Measurements from ENCODE around the gene LDLRAD3. TPM values are rescaled to one million over a fixed set of nuclear protein-coding genes. Genes with fewer than 3 reads are reported as not detected.

Gene LDLRAD3
- total RNA-seq, 1 donor from 2014 or later, result 3.9 TPM

DNA sequence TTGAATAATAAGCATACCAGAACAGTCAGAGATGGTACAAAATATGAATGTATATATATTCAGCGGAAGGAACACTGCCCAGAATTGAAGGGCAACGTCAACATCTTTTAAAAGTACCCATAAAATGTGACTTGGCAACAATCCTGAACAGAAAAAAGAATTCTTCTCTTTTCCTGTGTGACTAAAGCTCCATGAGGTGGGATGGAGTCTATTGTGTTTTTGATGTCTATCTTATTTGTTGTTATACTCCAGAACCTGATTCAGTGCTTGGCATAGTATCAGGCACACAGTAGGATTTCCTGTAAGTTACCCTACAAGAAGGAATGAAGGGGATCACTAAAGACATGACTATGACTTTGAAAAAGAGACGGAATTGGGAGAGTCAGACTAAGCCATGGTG, 10.3 kb downstream of the LDLRAD3 start:
- no peak for DNase-seq (ENCODE audit: low read depth)

GRCh38 chr11:35955636-35956035, 11.8 kb downstream of the LDLRAD3 start:
- no peak for DNase-seq (ENCODE audit: low read depth)

DNA sequence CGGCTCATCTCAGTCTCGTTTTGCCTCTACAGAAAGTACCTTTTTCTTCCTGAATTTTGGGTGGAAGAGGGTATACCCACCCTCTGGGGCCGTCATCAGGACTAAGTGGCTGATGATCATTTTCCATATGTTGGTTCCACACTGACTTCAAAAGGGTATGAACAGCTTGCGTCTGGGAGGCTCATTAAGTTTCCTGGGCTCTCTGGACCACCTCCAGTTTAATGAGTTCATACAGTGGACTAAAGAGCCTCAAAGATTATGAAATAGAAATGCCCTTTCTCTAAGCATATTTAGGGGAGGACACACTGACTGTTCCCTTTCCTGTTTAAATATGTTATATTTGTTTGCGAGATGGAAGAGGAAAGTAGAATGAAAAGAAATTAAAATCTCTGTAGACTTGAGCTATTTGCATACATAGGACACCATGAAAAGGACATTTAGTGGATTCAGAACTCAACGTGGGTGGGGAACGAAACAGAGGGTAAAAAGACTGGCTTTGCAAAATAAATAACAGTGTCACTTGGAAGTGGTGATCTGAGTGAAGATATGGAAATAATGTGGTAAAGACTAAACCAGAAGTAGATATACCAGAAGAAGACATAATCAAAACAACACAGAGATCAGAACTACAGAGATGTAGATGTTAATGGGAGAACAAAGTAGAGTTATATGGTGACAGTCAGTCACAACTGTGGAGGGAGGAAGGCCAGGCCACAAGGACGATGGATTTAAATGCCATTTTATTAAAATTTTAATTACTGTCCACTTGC, 18.7 kb downstream of the LDLRAD3 start:
- no peak for DNase-seq (ENCODE audit: low read depth)

DNA sequence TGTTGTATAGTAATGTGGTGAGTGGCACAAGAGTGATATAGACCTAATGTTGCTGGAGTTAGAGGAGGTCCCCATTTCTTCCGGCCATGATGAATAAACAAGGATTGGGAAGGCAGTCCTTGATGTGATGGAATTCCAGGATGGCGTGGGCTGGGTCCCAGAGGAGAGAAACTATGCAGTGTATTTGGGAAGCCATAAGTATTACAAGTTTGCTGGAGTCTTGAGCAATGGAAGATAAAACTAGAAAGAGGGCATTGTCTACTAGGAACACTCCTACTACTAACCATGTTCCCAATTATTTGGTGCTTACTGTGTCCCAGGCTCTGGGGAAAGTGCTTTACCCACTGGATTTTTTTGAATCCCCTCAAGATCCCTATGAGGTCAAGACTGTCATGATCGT, 20.0 kb downstream of the LDLRAD3 start:
- DNase-seq (ENCODE audit: low read depth), result no peak

- DNase-seq (ENCODE audit: low read depth), result peak; percentile 79
Observed at GRCh38 chr11:35964841-35965240, 21.0 kb downstream of the LDLRAD3 start.

- DNase-seq (ENCODE audit: low read depth), result no peak
Observed at GRCh38 chr11:35967042-35967441, 23.2 kb downstream of the LDLRAD3 start.

- DNase-seq (ENCODE audit: low read depth), result no peak
Observed at GRCh38 chr11:35968386-35969088, 24.7 kb downstream of the LDLRAD3 start.

DNA sequence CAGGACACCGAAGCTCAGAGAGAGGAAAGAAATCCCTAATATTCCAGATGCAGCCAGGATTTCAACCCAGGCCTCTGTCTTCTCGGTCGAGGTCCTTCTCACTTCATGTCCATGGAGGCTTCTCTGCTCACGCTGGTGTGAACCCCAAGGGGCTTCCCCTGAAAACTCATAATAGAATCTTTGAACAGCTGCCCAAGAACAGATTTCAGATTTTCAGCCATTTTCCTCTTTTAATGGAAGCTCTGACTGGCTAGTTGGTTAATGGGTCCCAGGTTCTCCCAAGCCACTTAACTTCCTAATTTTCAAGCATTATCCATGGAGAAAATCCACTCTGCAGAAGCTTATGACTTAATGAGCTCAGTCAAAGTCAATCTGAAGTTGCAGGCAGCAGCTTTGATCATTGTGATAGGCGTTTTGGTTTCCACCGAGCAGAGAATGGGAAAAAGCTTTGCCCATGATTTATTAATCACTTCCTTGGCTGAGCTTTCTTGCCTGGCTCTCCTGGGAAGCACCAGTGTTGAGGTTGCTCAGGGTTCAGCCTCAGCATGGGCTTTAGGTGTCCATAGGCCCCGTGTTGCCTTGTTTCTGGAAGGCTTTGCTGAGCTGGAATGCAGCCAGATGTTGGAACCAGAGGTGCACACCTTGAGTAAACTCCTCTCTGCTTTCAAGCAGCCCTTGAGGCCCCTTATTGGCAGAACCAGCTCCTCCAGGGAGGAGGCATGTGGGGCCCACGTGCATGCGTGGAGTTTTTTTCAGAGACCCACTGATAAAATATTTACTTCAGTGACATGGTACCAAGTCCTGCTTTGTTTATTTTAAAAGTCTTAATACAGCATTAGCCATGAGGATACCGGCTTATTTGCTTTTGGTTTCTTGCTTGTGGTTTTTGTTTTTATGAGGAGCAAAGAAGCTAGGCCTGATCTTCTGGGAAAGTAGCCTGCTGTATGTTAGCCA, 25.5 kb downstream of the LDLRAD3 start:
- DNase-seq (ENCODE audit: low read depth), result no peak

GRCh38 chr11:35970445-35970844, 26.6 kb downstream of the LDLRAD3 start:
- DNase-seq (ENCODE audit: low read depth), result no peak

DNA sequence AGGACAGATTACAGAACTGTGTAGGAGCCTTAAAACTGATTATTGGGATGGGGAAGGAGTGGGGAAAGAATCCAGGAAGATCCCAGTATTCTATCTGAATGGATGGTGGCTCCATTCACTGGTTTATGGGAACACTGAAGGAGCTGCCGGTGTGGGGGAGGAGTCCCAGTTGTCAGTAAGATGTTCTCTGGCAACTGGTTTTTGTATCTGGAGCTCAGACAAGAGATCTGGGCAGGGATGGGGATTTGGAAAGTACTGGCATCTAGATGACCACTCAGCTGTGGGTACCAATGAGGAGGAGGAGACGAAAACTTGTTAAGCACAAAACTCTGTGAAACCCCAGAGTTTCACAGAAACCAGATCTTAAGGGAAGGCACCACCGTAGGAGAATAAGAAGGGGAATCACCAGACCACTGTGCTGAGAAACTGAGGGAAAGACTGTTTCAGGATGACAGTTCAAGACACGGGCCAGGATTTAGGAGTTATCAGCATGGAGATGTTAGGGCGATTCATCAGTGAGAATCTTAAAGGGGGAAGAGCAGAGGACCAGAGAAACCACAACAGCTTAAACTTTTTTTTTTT, 28.1 kb downstream of the LDLRAD3 start:
- DNase-seq (ENCODE audit: low read depth), result no peak

DNA sequence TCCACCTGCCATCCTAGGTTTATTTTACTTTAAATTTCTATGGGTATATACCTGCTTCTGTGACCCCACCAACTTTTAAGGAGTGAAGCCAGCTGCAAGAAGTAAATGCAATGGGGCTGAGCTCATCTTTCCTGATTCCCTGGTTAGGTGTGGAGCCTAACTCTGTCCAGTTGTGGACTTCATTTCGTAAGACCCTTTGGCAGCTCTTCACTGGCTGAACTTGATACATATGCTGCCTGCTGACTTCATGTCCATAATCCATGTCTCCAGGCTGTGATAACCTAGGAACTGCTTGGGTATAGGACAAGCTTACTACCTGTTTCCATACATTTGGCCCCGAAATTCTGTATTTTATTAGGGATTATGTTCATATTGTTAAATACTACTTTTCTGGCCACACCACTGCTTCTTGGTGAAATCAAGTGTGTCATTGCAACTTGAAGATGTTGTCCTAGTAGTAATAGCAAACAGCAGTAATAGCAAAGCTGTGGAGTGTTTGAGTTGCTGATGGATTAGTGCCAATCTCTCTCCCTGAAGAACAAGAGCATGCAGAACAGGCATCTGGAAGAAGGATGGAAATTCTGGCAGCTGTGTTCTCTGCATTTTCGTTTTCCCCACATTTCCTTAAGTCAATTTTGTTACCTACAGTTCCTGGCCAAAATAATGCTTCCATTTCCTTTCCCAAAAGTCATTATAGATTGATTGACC, 31.2 kb downstream of the LDLRAD3 start:
- no peak for DNase-seq (ENCODE audit: low read depth)

DNA sequence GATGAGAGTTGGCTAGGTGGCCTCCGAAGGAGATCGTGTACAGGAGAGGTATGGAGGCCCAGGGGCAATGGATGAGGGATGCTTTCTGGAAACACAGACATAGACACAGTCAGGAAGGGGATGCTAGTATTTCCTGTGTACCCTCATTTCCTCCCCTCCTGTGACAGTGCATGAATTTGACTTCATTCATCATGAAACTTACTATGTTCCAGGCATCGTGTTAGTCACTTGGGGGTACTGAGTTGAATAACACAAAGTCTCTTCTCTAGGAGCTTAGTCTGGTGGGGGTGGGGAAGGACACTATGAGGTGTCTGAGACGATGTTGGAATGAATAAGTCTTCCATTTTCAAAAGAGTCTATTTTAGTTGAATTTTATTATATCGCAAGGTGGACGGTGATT, 32.6 kb downstream of the LDLRAD3 start:
- DNase-seq (ENCODE audit: low read depth), result no peak

GRCh38 chr11:35978183-35978582, 34.3 kb downstream of the LDLRAD3 start:
- no peak for DNase-seq (ENCODE audit: low read depth)

DNA sequence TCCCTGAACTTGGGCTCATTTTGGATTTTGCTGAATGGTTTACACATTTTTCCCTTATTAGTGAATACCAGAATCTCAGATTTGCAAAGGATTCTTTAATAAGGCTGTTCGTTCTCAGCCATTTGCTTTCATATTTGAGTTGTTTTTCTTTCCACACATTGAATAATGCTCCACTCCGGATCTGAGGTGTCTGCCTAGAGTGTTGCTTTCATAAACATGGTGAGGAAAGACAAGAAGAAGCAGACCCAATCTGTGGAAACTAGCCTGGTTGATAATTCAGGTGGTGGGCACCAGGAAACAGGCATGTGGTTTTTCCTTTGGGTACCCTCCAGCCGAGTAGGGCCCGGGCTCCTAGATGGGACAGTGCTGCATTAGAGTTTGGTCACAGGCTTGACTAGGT, 35.0 kb downstream of the LDLRAD3 start:
- no peak for DNase-seq (ENCODE audit: low read depth)

- no peak for DNase-seq (ENCODE audit: low read depth)
Observed at GRCh38 chr11:35980686-35981390, 37.0 kb downstream of the LDLRAD3 start.

GRCh38 chr11:35981581-35981980, 37.7 kb downstream of the LDLRAD3 start:
- no peak for DNase-seq (ENCODE audit: low read depth)

GRCh38 chr11:35982061-35982460, 38.2 kb downstream of the LDLRAD3 start:
- DNase-seq (ENCODE audit: low read depth), result no peak

- no peak for DNase-seq (ENCODE audit: low read depth)
Observed at GRCh38 chr11:35983981-35984380, 40.1 kb downstream of the LDLRAD3 start.

DNA sequence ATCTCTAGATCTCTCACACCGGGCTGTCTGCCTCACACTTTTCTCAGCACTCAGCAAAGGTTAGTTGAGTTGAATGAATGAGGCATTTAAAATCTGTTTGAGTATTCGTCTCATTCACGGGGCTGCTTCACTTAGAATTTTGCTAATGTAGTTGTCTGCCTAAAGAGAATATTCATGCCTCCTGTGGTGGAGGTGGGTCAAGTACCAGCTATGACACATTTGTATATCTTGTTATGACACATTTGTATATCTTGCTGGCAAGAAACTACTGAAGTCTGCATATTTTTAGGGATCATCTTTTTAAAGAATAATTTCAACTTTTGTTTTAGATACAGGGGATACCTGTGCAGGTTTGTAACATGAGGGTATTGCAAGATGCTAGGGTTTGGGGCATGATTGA, 43.1 kb downstream of the LDLRAD3 start:
- no peak for DNase-seq (ENCODE audit: low read depth)

- DNase-seq (ENCODE audit: low read depth), result no peak
Observed at GRCh38 chr11:35990170-35990569, 46.3 kb downstream of the LDLRAD3 start.

GRCh38 chr11:35990816-35991215, 47.0 kb downstream of the LDLRAD3 start:
- no peak for DNase-seq (ENCODE audit: low read depth)
